ENCODE data around the gene STX8.

Gene STX8

GRCh38 chr17:9286434-9286833, 289.2 kb downstream of the STX8 start:
- Histone ChIP-seq H3K4me1 (ENCODE audit: control insufficient read depth, insufficient read depth, low read length, poor library complexity, severe bottlenecking) (no peaks in the 10 kb centered on the region), H3K9me3 (ENCODE audit: control insufficient read depth, low read length) (no peaks in the 10 kb centered on the region), H3K36me3 (ENCODE audit: control insufficient read depth, insufficient read depth, low read length) (no peaks in the 10 kb centered on the region), H3K27ac (ENCODE audit: low read depth, low read length, severe bottlenecking) (no peak overlapping the region), H3K4me3 (ENCODE audit: extremely low read depth, insufficient read depth, low read length, poor library complexity, severe bottlenecking) (no peak overlapping the region)
- WGBS, 2 experiments (ENCODE audit: insufficient coverage in 2 of 2), result 94% methylated on average over 3 to 5 of the region's 7 CpGs

GRCh38 chr17:9285602-9286427, 289.8 kb downstream of the STX8 start:
- WGBS, 2 experiments (ENCODE audit: insufficient coverage in 2 of 2), result 91 to 96% methylated on average over 5 to 6 of the region's 14 CpGs
- no peak overlapping the region for H3K4me3 ChIP-seq (ENCODE audit: extremely low read depth, insufficient read depth, low read length, poor library complexity, severe bottlenecking)
- no peak overlapping the region for H3K27ac ChIP-seq (ENCODE audit: low read depth, low read length, severe bottlenecking)
- no peaks in the 10 kb centered on the region for H3K36me3 ChIP-seq (ENCODE audit: control insufficient read depth, insufficient read depth, low read length)
- no peaks in the 10 kb centered on the region for H3K9me3 ChIP-seq (ENCODE audit: control insufficient read depth, low read length)
- no peaks in the 10 kb centered on the region for H3K4me1 ChIP-seq (ENCODE audit: control insufficient read depth, insufficient read depth, low read length, poor library complexity, severe bottlenecking)

GRCh38 chr17:9284884-9285283, 290.7 kb downstream of the STX8 start:
- no peaks in the 10 kb centered on the region for H3K4me1 ChIP-seq (ENCODE audit: control insufficient read depth, insufficient read depth, low read length, poor library complexity, severe bottlenecking)
- H3K36me3 ChIP-seq (ENCODE audit: control insufficient read depth, insufficient read depth, low read length), result no peaks in the 10 kb centered on the region
- 62 to 63% methylated on average over 2 to 3 of the region's 4 CpGs for WGBS, 2 experiments (ENCODE audit: insufficient coverage in 2 of 2)
- no peaks in the 10 kb centered on the region for H3K9me3 ChIP-seq (ENCODE audit: control insufficient read depth, low read length)
- H3K27ac ChIP-seq (ENCODE audit: low read depth, low read length, severe bottlenecking), result no peak overlapping the region
- no peak overlapping the region for H3K4me3 ChIP-seq (ENCODE audit: extremely low read depth, insufficient read depth, low read length, poor library complexity, severe bottlenecking)

DNA sequence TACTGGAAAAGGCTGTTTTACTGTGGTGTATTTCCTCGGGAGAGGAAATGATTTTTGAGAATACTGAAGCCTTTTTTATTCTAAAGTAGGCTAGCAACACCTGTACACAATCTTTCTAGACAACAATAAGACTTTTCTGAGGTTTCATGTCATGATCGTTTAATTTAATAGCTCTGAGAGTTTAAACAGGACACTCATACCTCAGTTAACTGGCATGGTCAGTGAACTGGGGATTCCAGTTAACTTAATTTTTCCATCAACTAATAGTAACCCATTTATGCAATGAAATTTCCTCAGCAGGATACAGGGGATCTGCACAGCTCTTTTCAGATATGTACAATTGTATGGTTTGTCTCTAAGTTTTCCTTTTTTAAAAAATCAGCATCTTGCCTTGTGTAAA, 291.7 kb downstream of the STX8 start:
- Histone ChIP-seq H3K4me1 (ENCODE audit: control insufficient read depth, insufficient read depth, low read length, poor library complexity, severe bottlenecking) (no peaks in the 10 kb centered on the region), H3K9me3 (ENCODE audit: control insufficient read depth, low read length) (no peaks in the 10 kb centered on the region), H3K36me3 (ENCODE audit: control insufficient read depth, insufficient read depth, low read length) (no peaks in the 10 kb centered on the region), H3K27ac (ENCODE audit: low read depth, low read length, severe bottlenecking) (no peak overlapping the region), H3K4me3 (ENCODE audit: extremely low read depth, insufficient read depth, low read length, poor library complexity, severe bottlenecking) (no peak overlapping the region)
- WGBS, 2 experiments (ENCODE audit: insufficient coverage in 2 of 2), result 100% methylated on average over 1 of the region's 2 CpGs; no CpG with 5 or more reads in 1 of the 2 experiments

DNA sequence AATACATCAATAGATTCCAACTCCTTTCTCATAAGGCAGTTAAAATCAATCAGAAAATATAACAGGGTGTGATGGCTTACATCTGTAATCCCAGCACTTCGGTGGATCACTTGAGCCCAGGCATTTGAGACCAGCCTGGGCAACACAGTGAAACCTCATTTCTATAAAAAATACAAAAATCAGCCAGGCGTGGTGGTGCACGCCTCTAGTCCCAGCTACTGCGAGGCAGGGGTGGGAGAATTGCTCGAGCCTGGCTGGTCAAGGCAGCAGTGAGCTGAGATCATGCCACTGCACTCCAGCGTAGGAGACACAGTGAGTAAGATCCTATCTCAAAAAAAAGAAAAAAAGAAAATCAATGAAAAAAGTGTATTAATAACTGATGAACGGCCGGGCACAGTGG, 295.7 kb downstream of the STX8 start:
- 94 to 95% methylated on average over 6 to 8 of the region's 8 CpGs for WGBS, 2 experiments (ENCODE audit: insufficient coverage in 2 of 2)
- H3K27ac ChIP-seq (ENCODE audit: low read depth, low read length, severe bottlenecking), result no peak overlapping the region
- no peaks in the 10 kb centered on the region for H3K36me3 ChIP-seq (ENCODE audit: control insufficient read depth, insufficient read depth, low read length)
- H3K4me3 ChIP-seq (ENCODE audit: extremely low read depth, insufficient read depth, low read length, poor library complexity, severe bottlenecking), result no peak overlapping the region
- H3K9me3 ChIP-seq (ENCODE audit: control insufficient read depth, low read length), result no peaks in the 10 kb centered on the region
- H3K4me1 ChIP-seq (ENCODE audit: control insufficient read depth, insufficient read depth, low read length, poor library complexity, severe bottlenecking), result no peaks in the 10 kb centered on the region

DNA sequence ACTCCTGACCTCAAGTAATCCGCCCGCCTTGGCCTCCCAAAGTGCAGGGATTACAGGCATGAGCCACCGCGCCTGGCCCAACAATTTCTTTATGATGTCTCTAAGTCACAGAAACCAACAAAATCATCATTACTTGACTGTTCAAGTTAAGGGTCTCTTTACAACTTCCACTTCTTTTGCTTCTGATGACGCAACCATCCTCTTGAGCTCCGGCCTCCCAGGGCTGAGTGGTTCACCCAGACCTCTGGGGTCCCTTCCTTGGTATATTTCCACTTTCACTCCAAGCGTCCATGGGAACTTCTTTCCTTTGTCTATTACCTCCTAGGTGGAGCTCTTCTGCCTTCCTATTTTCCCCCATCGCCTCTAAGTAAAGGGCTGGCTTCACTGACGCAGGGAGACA, 300.6 kb downstream of the STX8 start:
- no peak overlapping the region for H3K27ac ChIP-seq (ENCODE audit: low read depth, low read length, severe bottlenecking)
- no peaks in the 10 kb centered on the region for H3K9me3 ChIP-seq (ENCODE audit: control insufficient read depth, low read length)
- no peak overlapping the region for H3K4me3 ChIP-seq (ENCODE audit: extremely low read depth, insufficient read depth, low read length, poor library complexity, severe bottlenecking)
- no peaks in the 10 kb centered on the region for H3K4me1 ChIP-seq (ENCODE audit: control insufficient read depth, insufficient read depth, low read length, poor library complexity, severe bottlenecking)
- WGBS, 2 experiments (ENCODE audit: insufficient coverage in 2 of 2), result 88 to 96% methylated on average over 8 to 9 of the region's 9 CpGs
- no peaks in the 10 kb centered on the region for H3K36me3 ChIP-seq (ENCODE audit: control insufficient read depth, insufficient read depth, low read length)

DNA sequence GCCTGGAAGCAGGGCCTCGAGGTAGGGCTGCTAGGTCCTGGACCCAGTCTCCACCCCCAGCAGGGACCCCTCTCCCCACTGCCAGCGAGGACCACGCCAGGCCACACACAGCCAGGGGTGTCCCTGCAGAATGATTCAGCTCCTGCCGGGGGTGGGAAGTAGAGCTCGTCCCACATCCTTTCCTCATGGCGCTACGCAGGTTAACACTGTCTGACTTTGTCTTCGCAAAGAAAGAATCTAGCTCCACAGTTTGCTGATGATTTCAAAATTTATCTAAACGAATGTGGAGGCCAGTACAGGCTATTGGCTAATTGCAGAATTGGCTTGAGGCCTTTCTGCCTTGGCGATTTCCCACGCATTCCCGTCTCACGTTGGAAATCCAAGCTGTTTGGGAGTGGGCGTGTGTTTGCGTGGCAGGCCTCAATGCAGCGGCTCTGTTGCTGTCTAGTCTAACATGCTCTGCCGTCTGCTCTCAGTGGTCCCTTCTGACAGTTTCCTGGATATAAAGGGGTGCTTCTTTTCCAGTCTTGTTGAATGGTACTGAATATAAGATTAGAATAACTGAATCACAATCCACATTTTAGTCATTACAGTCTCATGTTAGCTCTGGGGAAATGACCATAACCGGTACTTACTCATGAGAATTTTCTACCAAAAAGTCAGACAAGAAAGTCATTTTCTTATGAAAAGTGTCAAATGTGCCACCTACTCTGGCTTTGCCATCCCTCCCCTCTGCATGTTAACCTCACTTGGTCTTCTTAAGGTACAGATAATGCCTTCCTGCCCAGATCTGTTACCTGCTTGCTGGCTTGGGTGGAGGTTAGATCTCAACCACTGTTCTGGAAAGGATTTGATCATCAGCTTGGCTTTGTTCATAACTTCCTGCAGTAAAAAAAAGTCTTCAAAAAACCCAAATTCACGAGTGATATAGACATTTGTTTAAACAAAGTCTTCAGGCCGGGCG, 301.9 kb downstream of the STX8 start:
- WGBS, 2 experiments (ENCODE audit: insufficient coverage in 2 of 2), result 91 to 95% methylated on average over 18 to 19 of the region's 21 CpGs
- Histone ChIP-seq H3K4me1 (ENCODE audit: control insufficient read depth, insufficient read depth, low read length, poor library complexity, severe bottlenecking) (no peaks in the 10 kb centered on the region), H3K36me3 (ENCODE audit: control insufficient read depth, insufficient read depth, low read length) (no peaks in the 10 kb centered on the region), H3K4me3 (ENCODE audit: extremely low read depth, insufficient read depth, low read length, poor library complexity, severe bottlenecking) (no peak overlapping the region), H3K27ac (ENCODE audit: low read depth, low read length, severe bottlenecking) (no peak overlapping the region), H3K9me3 (ENCODE audit: control insufficient read depth, low read length) (no peaks in the 10 kb centered on the region)

DNA sequence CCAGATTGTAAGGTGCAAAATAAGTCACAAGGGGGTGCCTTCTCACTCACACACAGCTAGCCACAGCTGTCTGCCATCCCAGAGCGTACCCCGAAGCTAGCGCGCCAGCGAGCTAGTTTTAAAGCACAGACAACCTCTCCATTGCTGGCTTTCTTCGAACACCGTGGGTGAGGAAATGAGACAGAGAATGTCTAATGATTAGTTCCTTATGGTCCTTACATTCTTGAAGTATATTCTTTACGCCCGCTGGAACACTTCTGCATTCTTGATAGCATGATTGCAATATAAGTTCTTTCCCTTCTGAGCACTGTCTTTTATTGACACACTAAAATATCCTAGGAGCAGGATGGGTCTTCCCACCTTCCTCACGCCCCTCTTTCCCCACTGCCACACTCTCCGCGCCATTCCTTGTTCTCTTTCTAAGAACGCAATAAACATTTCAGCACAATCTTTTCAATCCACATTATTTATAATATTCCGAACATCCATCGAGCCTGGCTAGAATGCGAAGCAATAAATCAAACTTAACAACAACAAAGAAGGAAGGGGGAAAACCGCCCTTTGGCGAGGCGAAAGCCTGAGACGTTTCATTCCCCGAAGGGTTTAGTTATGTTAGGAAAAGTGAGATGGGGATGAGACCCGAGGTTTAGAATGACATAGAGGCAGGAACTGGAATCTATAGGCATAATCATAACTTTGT, 303.0 kb downstream of the STX8 start:
- Histone ChIP-seq H3K9me3 (ENCODE audit: control insufficient read depth, low read length) (no peaks in the 10 kb centered on the region), H3K4me3 (ENCODE audit: extremely low read depth, insufficient read depth, low read length, poor library complexity, severe bottlenecking) (no peak overlapping the region), H3K27ac (ENCODE audit: low read depth, low read length, severe bottlenecking) (no peak overlapping the region), H3K36me3 (ENCODE audit: control insufficient read depth, insufficient read depth, low read length) (no peaks in the 10 kb centered on the region), H3K4me1 (ENCODE audit: control insufficient read depth, insufficient read depth, low read length, poor library complexity, severe bottlenecking) (no peaks in the 10 kb centered on the region)
- WGBS, 2 experiments (ENCODE audit: insufficient coverage in 2 of 2), result 92 to 97% methylated on average over 8 to 11 of the region's 22 CpGs

DNA sequence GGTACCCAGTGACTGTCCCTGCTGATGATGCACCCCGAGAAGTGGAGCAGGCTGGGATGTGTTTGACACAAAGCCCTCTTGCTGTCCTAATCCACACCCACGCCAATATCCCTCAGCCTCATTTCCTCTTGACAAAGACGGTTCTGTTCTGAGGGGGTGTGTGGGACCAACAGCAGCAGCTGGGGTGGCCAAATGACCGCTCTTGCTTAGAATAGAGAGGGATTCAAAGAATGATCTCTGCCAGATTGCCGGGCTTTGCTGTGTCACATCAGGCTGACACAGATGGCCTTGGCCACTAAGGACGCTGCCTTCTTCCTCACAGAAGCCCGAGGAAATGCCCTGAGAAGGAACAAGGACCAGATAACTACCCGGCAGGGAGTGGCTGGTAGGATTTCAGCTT, 303.6 kb downstream of the STX8 start:
- Histone ChIP-seq H3K27ac (ENCODE audit: low read depth, low read length, severe bottlenecking) (no peak overlapping the region), H3K9me3 (ENCODE audit: control insufficient read depth, low read length) (no peaks in the 10 kb centered on the region), H3K4me3 (ENCODE audit: extremely low read depth, insufficient read depth, low read length, poor library complexity, severe bottlenecking) (no peak overlapping the region), H3K4me1 (ENCODE audit: control insufficient read depth, insufficient read depth, low read length, poor library complexity, severe bottlenecking) (no peaks in the 10 kb centered on the region), H3K36me3 (ENCODE audit: control insufficient read depth, insufficient read depth, low read length) (no peaks in the 10 kb centered on the region)
- WGBS, 2 experiments (ENCODE audit: insufficient coverage in 2 of 2), result 85 to 93% methylated on average over 4 to 5 of the region's 8 CpGs

DNA sequence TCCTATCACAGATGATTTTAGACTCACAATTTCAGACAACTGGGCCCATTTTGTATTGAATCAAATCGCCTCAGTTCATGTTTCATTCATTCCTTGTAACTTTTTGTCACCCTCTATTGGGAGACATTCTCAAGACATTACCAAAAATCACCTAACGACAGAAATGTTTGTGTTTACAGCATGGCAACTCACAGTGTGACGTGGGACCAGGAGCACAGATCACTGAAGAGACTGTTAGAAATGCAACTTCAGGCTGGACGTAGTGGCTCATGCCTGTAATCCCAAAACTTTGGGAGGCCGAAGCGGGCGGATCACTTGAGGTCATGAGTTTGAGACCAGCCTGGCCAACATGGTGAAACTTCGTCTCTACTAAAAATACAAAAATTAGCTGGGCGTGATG, 304.7 kb downstream of the STX8 start:
- Histone ChIP-seq H3K27ac (ENCODE audit: low read depth, low read length, severe bottlenecking) (no peak overlapping the region), H3K4me1 (ENCODE audit: control insufficient read depth, insufficient read depth, low read length, poor library complexity, severe bottlenecking) (no peaks in the 10 kb centered on the region), H3K36me3 (ENCODE audit: control insufficient read depth, insufficient read depth, low read length) (no peaks in the 10 kb centered on the region), H3K9me3 (ENCODE audit: control insufficient read depth, low read length) (no peaks in the 10 kb centered on the region), H3K4me3 (ENCODE audit: extremely low read depth, insufficient read depth, low read length, poor library complexity, severe bottlenecking) (no peak overlapping the region)
- WGBS, 2 experiments (ENCODE audit: insufficient coverage in 2 of 2), result 84 to 93% methylated on average over 8 to 9 of the region's 9 CpGs
